H1 (cell line): ENCODE results near the gene ACYP2. TPM values are rescaled to one million over a fixed set of nuclear protein-coding genes. Genes with fewer than 3 reads are reported as not detected.

Experiments
- CTCF ChIA-PET: fragments of 300-600 bp; sonication (Branson Sonifier 250); formaldehyde crosslinking; loops from one replicate; lab custom pipeline; 2021; ENCODE audit not compliant: partially characterized antibody; lab: Charles Lee
- POLR2A ChIA-PET: fragments of 300-600 bp; sonication (Branson Sonifier 250); formaldehyde crosslinking; loops from one replicate; lab custom pipeline; 2021; ENCODE audit warnings: inconsistent platforms; ENCODE audit not compliant: partially characterized antibody; lab: Charles Lee
- DNase-seq, 2 experiments: peaks; one replicate each; pipeline versions ENCODE4 v3.0.0 to v3.0.0-alpha.2; 2010 to 2022; ENCODE audit warnings: low spot score in 2 of 2, low read depth in 1 of 2, mixed read lengths in 1 of 2
- FAIRE-seq: peaks from 2 replicates; lab custom pipeline; 2011; peaks lifted over from hg19 to GRCh38; lab: Jason Lieb, UNC
- H2AFZ ChIP-seq: 2 replicates; pipeline ENCODE4 v1.8.1; 2012; ENCODE audit warnings: low read length, inconsistent platforms
- H2AK5ac ChIP-seq: 2 replicates; pipeline ENCODE4 v1.6.1; 2013; ENCODE audit warnings: low read depth, low read length
- H2BK120ac ChIP-seq: replicated peaks from 2 replicates; pipeline ENCODE3; 2013; ENCODE audit warnings: low read depth, low read length, inconsistent platforms
- H2BK12ac ChIP-seq: 2 replicates; pipeline ENCODE4 v1.6.1; 2013; ENCODE audit warnings: low read depth, low read length
- H2BK15ac ChIP-seq: 2 replicates; pipeline ENCODE4 v1.6.1; 2013; ENCODE audit warnings: low read length
- H2BK20ac ChIP-seq: 2 replicates; pipeline ENCODE4 v1.6.1; 2013; ENCODE audit warnings: low read length
- H2BK5ac ChIP-seq: 2 replicates; pipeline ENCODE4 v1.6.1; 2013; ENCODE audit warnings: low read depth, low read length
- H3K14ac ChIP-seq: 2 replicates; pipeline ENCODE4 v1.6.1; 2013; ENCODE audit warnings: inconsistent platforms; ENCODE audit not compliant: insufficient read length
- H3K18ac ChIP-seq: 2 replicates; pipeline ENCODE4 v1.6.1; 2013; ENCODE audit warnings: low read length; ENCODE audit errors: extremely low read depth
- H3K23ac ChIP-seq: 2 replicates; pipeline ENCODE4 v1.6.1; 2013; ENCODE audit warnings: inconsistent platforms; ENCODE audit not compliant: insufficient read length
- H3K23me2 ChIP-seq: 2 replicates; pipeline ENCODE4 v1.6.1; 2013; ENCODE audit warnings: low read depth, low read length
- H3K27ac ChIP-seq: 2 replicates; pipeline ENCODE4 v1.6.1; 2011; ENCODE audit warnings: low read depth, low read length, inconsistent platforms
- H3K27me3 ChIP-seq, 4 experiments: replicated peaks in 1 of 4; 1 replicate in 1 of 4; 2 replicates in 3 of 4; pipeline versions ENCODE4 v1.6.1 to v1.8.1; 2011 to 2013; ENCODE audit warnings: low read length in 3 of 4, mild to moderate bottlenecking in 3 of 4, inconsistent platforms in 2 of 4, mixed read lengths in 2 of 4, moderate library complexity in 1 of 4; ENCODE audit not compliant: control insufficient read depth in 3 of 4, insufficient read depth in 3 of 4; ENCODE audit errors: extremely low read depth in 1 of 4
- H3K36me3 ChIP-seq, 4 experiments: 2 replicates each; pipeline versions ENCODE4 v1.6.1 to v1.8.1; 2011 to 2013; ENCODE audit warnings: mild to moderate bottlenecking in 4 of 4, low read length in 3 of 4, moderate library complexity in 2 of 4, control low read depth in 1 of 4, inconsistent platforms in 1 of 4; ENCODE audit not compliant: insufficient read depth in 4 of 4, control insufficient read depth in 2 of 4
- H3K4ac ChIP-seq: replicated peaks from 2 replicates; pipeline ENCODE3; 2013; ENCODE audit warnings: low read length, low read depth, mixed read lengths, inconsistent platforms; ENCODE audit not compliant: insufficient read length
- H3K4me1 ChIP-seq, 4 experiments: replicated peaks in 1 of 4; 1 replicate in 1 of 4; 2 replicates in 3 of 4; pipeline versions ENCODE4 v1.6.1 to v1.8.1; 2011 to 2013; ENCODE audit warnings: low read length in 3 of 4, inconsistent platforms in 2 of 4, mixed read lengths in 1 of 4; ENCODE audit not compliant: insufficient read depth in 4 of 4, control insufficient read depth in 3 of 4
- H3K4me2 ChIP-seq, 2 experiments: 2 replicates each; pipeline versions ENCODE4 v1.6.1 to v1.8.1; 2011 to 2013; ENCODE audit warnings: low read depth in 2 of 2, low read length in 2 of 2, control low read depth in 1 of 2, inconsistent platforms in 1 of 2, mild to moderate bottlenecking in 1 of 2; ENCODE audit not compliant: insufficient read depth in 1 of 2
- H3K4me3 ChIP-seq, 4 experiments: fragments of 200-600, 300-600 bp in 1 of 4; sonication (generic), shearing (Covaris generic), sonication (Bioruptor Twin) in 1 of 4; 2 replicates each; pipeline versions ENCODE4 v1.5.1 to v1.8.1; 2011 to 2016; ENCODE audit warnings: low read length in 4 of 4, low read depth in 3 of 4, control low read depth in 2 of 4, inconsistent platforms in 2 of 4, mild to moderate bottlenecking in 2 of 4, mixed read lengths in 1 of 4, moderate library complexity in 1 of 4; ENCODE audit not compliant: insufficient read depth in 2 of 4; ENCODE audit errors: extremely low read depth in 1 of 4
- H3K56ac ChIP-seq: replicated peaks from 2 replicates; pipeline ENCODE3; 2013; ENCODE audit warnings: low read depth, mild to moderate bottlenecking, mixed read lengths, low read length, inconsistent platforms; ENCODE audit not compliant: insufficient read length
- H3K79me1 ChIP-seq: 2 replicates; pipeline ENCODE4 v1.6.1; 2013; ENCODE audit warnings: low read depth, low read length, control low read depth
- H3K79me2 ChIP-seq, 2 experiments: 2 replicates each; pipeline versions ENCODE4 v1.6.1 to v1.8.1; 2012 to 2013; ENCODE audit warnings: low read length in 2 of 2, mild to moderate bottlenecking in 2 of 2, inconsistent platforms in 1 of 2; ENCODE audit not compliant: insufficient read depth in 2 of 2, control insufficient read depth in 1 of 2
- H3K9ac ChIP-seq, 4 experiments: replicated peaks in 1 of 4; 1 replicate in 1 of 4; 2 replicates in 3 of 4; pipeline versions ENCODE4 v1.6.1 to v1.8.1; 2011 to 2013; ENCODE audit warnings: low read depth in 3 of 4, low read length in 3 of 4, control low read depth in 2 of 4, mild to moderate bottlenecking in 2 of 4, moderate library complexity in 2 of 4, inconsistent platforms in 1 of 4; ENCODE audit errors: extremely low read depth in 1 of 4
- H3K9me3 ChIP-seq, 2 experiments: 2 replicates each; pipeline versions ENCODE4 v1.6.1 to v1.8.1; 2012 to 2013; ENCODE audit warnings: mild to moderate bottlenecking in 2 of 2, moderate library complexity in 2 of 2, control low read depth in 1 of 2, inconsistent platforms in 1 of 2, low read depth in 1 of 2, low read length in 1 of 2, mixed read lengths in 1 of 2; ENCODE audit not compliant: insufficient read depth in 2 of 2
- H4K20me1 ChIP-seq, 2 experiments: replicated peaks in 1 of 2; 2 replicates each; pipeline versions ENCODE3 to v1.8.1; 2011 to 2013; ENCODE audit warnings: inconsistent platforms in 2 of 2, low read length in 2 of 2, mild to moderate bottlenecking in 1 of 2; ENCODE audit not compliant: insufficient read depth in 2 of 2, control insufficient read depth in 1 of 2
- H4K5ac ChIP-seq: 2 replicates; pipeline ENCODE4 v1.6.1; 2013; ENCODE audit warnings: low read length, low read depth, mixed read lengths, inconsistent platforms; ENCODE audit not compliant: insufficient read length
- H4K8ac ChIP-seq: 2 replicates; pipeline ENCODE4 v1.8.0; 2013; ENCODE audit warnings: mild to moderate bottlenecking, moderate library complexity, low read length, inconsistent platforms; ENCODE audit not compliant: insufficient read depth; ENCODE audit errors: extremely low read depth
- H4K91ac ChIP-seq: replicated peaks from 2 replicates; pipeline ENCODE3; 2013; ENCODE audit warnings: low read length, mixed read lengths, inconsistent platforms; ENCODE audit not compliant: insufficient read length
- SP4 ChIP-seq: IDR thresholded peaks from 2 replicates; pipeline ENCODE4 v1.6.1; 2012; ENCODE audit warnings: low read length, inconsistent platforms
- WGBS, 2 experiments: shearing (Covaris generic) in 1 of 2; methylation state at CpG; one replicate each; pipeline versions ENCODE4 v1.1.6 to v1.1.7; 2013 to 2015; ENCODE audit warnings: low lambda C conversion rate in 2 of 2, mixed read lengths in 2 of 2, inconsistent platforms in 1 of 2, low coverage in 1 of 2, missing lambda C conversion rate in 1 of 2; ENCODE audit not compliant: insufficient replicate concordance in 2 of 2, insufficient coverage in 1 of 2, insufficient read length in 1 of 2; ENCODE audit errors: extremely low coverage in 1 of 2, missing lambda C conversion rate in 1 of 2; 5-methylcytosine and 5-hydroxymethylcytosine counted together
- polyA plus RNA-seq, 7 experiments: library from polyadenylated mRNA; depleted of rRNA in 3 of 7; stranded (reverse) in 5 of 7; unstranded in 2 of 7; fragments of >200 nt in 5 of 7; fragments of 200-250 nt in 2 of 7; gene quantifications; 1 replicate in 5 of 7; 2 replicates in 1 of 7; 4 replicates in 1 of 7; pipeline versions ENCODE4 v1.2.1 to v1.2.3, GENCODE V29; 2011 to 2013; ENCODE audit warnings: missing spikeins in 2 of 7, mixed read lengths in 2 of 7
- total RNA-seq: library from RNA; stranded (reverse); fragmentation: NEBNext Ultra II Directional; extraction: Animal tissue kit (Norgen Biotek cat#: 25700); gene quantifications from 2 replicates; pipeline ENCODE4 v1.2.1, GENCODE V29; 2021
- TF ChIP-seq, protein P1 (sequence below), 3 experiments: IDR thresholded peaks; 1 replicate in 2 of 3; 2 replicates in 1 of 3; pipeline versions ENCODE4 v1.5.1 to v1.6.1; 2011; ENCODE audit warnings: low read length in 3 of 3, mild to moderate bottlenecking in 3 of 3, inconsistent platforms in 2 of 3, low read depth in 1 of 3, moderate library complexity in 1 of 3; ENCODE audit not compliant: insufficient read depth in 1 of 3; ENCODE audit errors: control extremely low read depth in 1 of 3

The ACYP2 gene
- total and polyA plus RNA-seq, 2 of the 8 experiments (the other 6 are each of a cell fraction or from before 2014, with no cell fraction given): 3.4 to 4.4 TPM

DNA sequence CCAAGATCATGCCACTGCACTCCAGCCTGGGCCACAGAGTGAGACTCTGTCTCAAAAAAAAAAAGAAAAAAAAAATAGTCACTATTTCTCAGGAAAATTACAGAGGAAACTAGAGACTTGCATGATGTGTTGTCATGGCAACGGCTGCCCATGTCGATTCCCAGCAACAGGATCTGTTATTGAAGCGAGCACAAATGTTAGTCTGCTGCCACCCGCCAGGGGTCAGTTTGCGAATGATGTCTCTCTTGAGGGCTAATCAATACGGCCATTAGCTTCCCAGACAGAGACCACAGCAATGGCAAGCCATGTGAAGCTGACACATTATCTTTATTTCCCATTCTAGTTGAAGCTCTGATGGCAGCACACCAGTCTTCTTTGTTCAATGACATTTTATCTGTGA, 32.4 kb upstream of the ACYP2 start:
- Histone ChIP-seq H2AK5ac (no peak overlapping the region), H3K27me3 (no peaks in the 10 kb centered on the region), H3K4me2 (no peak overlapping the region), H3K79me1 (no peaks in the 10 kb centered on the region), H3K23me2 (no peaks in the 10 kb centered on the region), H2BK20ac (no peak overlapping the region), H3K9ac (no peak overlapping the region), H3K4me3 (no peak overlapping the region), H4K8ac (no peak overlapping the region), H3K14ac (no peak overlapping the region), H3K4ac (no peak overlapping the region), H4K91ac (no peak overlapping the region), H2BK120ac (no peak overlapping the region), H3K18ac (no peak overlapping the region), H2BK12ac (no peak overlapping the region), H2BK5ac (no peak overlapping the region), H3K27ac (no peak overlapping the region), H3K23ac (no peak overlapping the region), H2AFZ (no peak overlapping the region), H4K5ac (no peak overlapping the region), H2BK15ac (no peak overlapping the region), H3K9me3 (no peaks in the 10 kb centered on the region), H3K79me2 (no peaks in the 10 kb centered on the region), H3K4me1 (no peaks in the 10 kb centered on the region; a peak in 1 of 7 replicates), H3K56ac (no peak overlapping the region), H3K36me3 (no peaks in the 10 kb centered on the region), H4K20me1 (no peaks in the 10 kb centered on the region)
- 92% methylated on average over 6 of the region's 6 CpGs; no CpG with 5 or more reads in 1 of the 2 experiments for WGBS, 2 experiments
- FAIRE-seq (no peak), DNase-seq (no peak)
- TF ChIP-seq SP4: no peak
- TF ChIP-seq, protein P1, sequence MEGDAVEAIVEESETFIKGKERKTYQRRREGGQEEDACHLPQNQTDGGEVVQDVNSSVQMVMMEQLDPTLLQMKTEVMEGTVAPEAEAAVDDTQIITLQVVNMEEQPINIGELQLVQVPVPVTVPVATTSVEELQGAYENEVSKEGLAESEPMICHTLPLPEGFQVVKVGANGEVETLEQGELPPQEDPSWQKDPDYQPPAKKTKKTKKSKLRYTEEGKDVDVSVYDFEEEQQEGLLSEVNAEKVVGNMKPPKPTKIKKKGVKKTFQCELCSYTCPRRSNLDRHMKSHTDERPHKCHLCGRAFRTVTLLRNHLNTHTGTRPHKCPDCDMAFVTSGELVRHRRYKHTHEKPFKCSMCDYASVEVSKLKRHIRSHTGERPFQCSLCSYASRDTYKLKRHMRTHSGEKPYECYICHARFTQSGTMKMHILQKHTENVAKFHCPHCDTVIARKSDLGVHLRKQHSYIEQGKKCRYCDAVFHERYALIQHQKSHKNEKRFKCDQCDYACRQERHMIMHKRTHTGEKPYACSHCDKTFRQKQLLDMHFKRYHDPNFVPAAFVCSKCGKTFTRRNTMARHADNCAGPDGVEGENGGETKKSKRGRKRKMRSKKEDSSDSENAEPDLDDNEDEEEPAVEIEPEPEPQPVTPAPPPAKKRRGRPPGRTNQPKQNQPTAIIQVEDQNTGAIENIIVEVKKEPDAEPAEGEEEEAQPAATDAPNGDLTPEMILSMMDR (IDR thresholded peaks at IDR 0.05; ENCODE audit: control extremely low read depth in 1 of 3, insufficient read depth in 1 of 3, low read depth in 1 of 3, low read length in 3 of 3): peak in 1 of 3 experiments; percentile 19; a peak in 1 of 4 replicates
- CTCF ChIA-PET: interaction anchor here (0.5 to 1.6 kb wide), 7 partner anchors 10 to 233 kb away, joined by 3 to 6 read pairs (median 3); no protein-coding TSS in a partner anchor
- POLR2A ChIA-PET: no interaction called here
